ENCODE measurements around the gene APBB2.

DNA sequence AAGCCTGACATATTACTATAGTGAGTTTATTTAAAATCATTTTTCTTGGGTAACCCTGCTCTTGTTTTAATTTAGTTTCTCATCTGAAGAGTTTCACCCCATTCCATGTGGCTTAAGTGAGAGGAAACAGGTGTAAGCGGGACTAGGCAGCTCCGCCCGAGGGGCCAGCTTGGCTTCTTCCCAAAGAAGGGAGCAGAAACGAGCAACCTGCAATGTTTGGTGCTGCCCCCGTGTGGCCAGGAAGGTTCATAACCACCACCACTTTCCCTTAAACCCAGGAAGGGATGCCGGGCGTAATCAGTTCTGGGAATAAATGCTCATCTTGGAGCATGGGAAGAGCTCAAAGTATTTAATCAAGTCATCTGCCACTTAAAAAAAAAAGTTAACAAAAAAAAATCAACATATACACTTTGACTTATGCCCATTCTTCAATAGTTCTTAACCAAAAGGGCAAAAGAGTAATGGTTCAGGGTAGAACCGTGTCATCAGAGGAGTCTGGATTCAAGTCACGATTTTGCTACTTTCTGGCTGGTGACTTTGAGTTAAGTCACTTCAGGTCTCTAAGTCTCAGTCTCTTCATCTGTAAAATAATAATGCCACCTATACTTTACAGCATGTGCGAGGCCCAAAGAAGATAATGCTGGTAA, 316.7 kb downstream of the APBB2 start:
- TF ChIP-seq POLR2A (IDR thresholded peaks at IDR 0.05; ENCODE audit: extremely low read depth, insufficient read length) = no peak
- TF ChIP-seq, protein P1, sequence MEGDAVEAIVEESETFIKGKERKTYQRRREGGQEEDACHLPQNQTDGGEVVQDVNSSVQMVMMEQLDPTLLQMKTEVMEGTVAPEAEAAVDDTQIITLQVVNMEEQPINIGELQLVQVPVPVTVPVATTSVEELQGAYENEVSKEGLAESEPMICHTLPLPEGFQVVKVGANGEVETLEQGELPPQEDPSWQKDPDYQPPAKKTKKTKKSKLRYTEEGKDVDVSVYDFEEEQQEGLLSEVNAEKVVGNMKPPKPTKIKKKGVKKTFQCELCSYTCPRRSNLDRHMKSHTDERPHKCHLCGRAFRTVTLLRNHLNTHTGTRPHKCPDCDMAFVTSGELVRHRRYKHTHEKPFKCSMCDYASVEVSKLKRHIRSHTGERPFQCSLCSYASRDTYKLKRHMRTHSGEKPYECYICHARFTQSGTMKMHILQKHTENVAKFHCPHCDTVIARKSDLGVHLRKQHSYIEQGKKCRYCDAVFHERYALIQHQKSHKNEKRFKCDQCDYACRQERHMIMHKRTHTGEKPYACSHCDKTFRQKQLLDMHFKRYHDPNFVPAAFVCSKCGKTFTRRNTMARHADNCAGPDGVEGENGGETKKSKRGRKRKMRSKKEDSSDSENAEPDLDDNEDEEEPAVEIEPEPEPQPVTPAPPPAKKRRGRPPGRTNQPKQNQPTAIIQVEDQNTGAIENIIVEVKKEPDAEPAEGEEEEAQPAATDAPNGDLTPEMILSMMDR (IDR thresholded peaks at IDR 0.05; ENCODE audit: low read depth, low read length) = peak; percentile 90
- TF ChIP-seq, protein P2, sequence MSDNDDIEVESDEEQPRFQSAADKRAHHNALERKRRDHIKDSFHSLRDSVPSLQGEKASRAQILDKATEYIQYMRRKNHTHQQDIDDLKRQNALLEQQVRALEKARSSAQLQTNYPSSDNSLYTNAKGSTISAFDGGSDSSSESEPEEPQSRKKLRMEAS (IDR thresholded peaks at IDR 0.05; ENCODE audit: low read depth, low read length) = no peak

Data from NB4 (cell line).